HG03045 (cell line): ENCODE data around the gene AK3.
"Not testable (repeated sequence)": the region's sequence is repeated elsewhere in the genome, so short reads cannot be mapped to it uniquely, and the experiment has no call there.

Source experiments
- ATAC-seq: cut with Tn5 transposase; IDR thresholded peaks from one replicate; pipeline ENCODE4 v1.9.1; 2021; ENCODE audit warnings: mild to moderate bottlenecking, moderate library complexity; ENCODE audit not compliant: unreplicated experiment

AK3 gene

DNA sequence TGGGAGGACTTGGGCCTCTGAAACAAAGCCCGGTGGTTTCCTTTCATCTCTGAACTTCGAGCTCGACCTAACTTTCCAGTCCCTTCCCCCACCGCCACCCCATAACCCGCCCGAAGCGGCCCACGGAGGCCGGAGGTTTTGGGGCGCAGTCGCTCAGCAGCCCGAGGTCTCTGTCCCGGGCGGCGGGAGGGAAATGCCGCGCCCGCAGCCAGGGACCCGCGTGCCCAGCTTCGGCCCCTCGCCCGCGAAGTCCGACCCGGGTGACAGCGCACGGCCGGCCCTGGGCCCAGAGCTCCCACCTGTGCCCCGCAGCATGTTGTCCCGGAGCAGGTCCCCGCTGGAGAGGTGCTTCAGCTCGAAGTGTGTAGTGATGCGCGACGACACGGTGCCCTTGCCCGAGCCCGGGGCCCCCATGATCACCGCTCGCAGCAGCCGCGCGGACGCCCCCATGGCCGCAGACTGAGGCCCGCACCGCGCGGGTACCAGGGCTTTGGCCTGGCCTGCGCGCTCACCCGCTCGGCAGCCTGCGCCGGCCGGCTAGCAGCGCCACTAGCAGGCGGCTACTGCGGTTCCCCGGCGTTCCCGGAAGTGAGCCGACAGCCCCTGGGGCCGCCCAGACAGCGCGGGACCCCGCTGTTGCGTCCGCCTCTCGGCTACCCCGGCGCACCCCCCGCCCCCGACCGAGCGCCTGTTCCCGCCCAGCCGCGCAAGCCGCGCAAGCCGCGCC, at the start of gene AK3:
Gene AK3, minus strand, starts transcription at position 565 of the 727 bp plus-strand sequence. Its CDS starts 115 bp downstream, at position 450.
- ATAC-seq: peak; percentile 95

DNA sequence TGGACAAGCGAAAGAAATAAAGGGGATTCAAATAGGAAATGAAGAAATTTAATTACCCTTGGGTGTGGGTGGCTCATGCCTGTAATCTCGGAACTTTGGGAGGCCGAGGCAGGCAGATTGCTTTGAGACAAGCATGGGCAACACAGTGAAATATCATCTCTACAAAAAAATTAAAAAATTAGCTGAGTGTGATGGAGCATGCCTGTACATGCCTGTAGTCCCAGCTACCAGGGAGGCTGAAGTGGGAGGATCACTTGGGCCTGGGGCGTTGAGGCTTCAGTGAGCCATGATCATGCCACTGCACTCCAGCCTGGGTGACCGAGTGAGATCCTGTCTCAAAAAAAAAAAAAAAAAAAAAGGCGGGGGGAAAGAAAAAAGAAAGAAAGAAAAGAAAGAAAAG, 47.7 kb upstream of the AK3 start:
- no peak for ATAC-seq

DNA sequence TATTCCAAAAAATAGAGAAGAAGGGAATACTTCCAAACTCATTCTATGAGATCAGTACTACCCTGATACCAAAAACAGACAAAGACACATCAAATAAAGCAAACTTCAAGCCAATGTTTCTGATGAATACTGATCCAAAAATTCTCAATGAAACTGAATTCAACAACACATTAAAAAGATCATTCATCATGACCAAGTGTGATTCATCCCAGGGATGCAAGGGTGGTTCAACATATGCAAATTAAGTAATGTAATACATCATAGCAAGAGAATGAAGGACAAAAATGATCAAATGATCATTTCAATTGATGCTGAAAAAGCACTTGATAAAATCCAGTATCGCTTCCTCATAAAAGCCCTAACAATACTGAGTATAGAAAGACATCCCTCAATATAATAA, 46.9 kb upstream of the AK3 start:
- no peak for ATAC-seq

DNA sequence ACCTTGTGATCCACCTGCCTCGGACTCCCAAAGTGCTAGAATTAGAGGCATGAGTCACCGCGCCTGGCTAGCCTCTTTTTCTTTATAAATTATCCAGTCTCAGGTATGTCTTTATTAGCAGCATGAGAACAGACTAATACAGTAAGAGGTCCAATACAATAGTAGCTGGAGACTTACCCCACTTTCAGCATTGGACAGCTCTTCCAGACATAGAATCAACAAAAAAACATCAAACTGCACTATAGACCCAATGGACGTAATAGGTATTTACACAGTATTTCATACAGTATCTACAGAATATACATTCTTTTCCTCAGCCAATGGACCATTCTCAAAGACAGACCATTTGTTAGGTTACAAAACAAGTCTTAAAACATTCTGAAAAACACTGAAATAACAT, 45.6 kb upstream of the AK3 start:
- ATAC-seq: no peak

DNA sequence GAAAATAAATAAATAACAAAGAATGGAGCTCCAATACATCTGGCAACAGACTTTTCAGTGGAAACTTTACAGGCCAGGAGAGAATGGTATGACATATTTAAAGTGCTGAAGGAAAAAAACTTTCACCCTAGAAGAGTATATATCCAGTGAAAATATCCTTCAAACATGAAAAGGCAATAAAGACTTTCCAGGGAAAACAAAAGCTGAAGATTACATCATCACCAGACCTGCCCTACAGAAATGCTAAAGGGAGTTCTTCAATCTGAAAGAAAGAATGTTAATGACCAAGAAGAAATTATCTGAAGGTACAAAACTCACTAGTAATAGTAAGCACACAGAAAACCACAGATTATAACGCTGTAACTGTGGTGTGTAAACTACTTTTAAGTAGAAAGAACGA, 43.4 kb upstream of the AK3 start:
- no peak for ATAC-seq

DNA sequence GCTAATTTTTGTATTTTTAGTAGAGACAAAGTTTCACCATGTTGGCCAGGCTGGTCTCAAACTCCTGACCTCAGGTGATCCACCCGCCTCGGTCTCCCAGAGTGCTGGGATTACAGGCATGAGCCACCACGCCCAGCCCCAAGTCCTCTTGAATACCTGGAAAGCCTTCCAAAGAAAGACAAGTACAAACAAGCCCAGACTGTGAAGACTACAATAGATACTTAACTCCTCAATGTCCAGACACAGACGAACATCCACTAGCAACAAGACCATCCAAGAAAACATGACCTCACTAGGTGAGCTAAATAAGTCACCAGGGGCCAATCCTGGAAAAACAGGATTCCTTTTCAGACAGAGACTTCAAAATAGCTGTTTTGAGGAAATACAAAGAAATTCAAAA, 42.2 kb upstream of the AK3 start:
- not testable (repeated sequence) for ATAC-seq

DNA sequence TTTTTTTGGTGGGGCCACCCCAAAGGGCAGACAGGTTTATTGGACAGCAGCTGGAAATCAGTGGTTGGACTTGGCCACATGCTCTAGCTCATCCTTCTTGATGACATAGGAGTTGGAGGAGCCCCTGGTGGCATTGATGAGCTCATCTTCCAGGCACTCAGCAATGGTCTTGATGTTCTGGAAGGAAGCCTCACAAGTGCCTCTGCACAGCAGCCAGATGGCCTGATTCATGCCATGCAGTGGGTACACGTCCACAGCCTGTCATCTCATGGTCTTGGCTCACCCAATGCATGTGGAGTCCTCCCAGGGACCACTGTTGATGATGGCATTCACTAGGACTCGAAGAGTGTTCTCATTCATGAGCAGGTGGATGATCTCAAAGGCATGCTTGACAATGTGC, 40.4 kb upstream of the AK3 start:
- no peak for ATAC-seq

DNA sequence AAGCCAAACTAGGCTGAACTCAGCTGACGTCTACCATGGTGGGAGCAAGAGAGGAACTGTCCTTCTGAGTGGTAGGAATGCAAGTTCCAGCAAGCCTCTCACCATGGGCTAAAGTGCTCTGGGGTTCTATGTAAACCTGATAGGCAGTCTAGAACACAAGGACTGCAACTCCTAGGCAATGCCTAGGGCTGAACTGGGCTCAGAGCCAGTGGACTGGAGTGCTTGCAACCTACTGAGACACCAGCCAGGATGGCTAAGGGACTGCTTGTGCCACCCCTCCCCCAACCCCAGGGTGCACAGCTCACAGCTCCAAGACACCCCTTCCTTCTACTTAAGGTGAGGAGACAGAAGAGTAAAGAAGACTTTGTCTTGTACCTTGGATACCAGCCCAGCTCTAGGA, 39.6 kb upstream of the AK3 start:
- ATAC-seq: no peak

DNA sequence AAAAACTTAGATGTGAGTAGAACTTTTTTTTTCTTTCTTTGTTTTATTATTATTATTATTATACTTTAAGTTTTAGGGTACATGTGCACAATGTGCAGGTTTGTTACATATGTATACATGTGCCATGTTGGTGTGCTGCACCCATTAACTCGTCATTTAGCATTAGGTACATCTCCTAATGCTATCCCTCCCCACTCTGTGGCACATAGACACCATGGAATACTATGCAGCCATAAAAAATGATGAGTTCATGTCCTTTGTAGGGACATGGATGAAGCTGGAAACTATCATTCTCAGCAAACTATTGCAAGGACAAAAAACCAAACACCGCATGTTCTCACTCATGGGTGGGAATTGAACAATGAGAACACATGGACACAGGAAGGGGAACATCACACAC, 34.0 kb upstream of the AK3 start:
- not testable (repeated sequence) for ATAC-seq

DNA sequence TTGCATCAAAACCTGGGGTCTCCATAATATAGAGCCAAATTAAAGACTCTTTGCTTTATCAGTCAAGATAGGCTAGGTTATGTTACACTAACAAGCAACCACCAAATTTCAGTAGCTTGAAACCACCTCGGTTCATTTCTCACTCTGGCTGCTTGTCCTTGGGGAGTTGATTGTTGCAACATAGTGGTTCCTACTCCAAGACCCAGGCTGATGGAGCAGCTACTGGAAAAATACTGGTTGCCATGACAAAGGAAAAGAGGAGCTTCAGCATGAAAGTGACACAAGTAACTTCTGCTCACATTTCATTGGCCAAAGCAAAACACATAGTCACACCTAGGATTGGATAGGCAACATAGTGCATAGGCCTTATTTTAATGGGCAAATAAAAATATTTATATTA, 33.2 kb upstream of the AK3 start:
- ATAC-seq: no peak

DNA sequence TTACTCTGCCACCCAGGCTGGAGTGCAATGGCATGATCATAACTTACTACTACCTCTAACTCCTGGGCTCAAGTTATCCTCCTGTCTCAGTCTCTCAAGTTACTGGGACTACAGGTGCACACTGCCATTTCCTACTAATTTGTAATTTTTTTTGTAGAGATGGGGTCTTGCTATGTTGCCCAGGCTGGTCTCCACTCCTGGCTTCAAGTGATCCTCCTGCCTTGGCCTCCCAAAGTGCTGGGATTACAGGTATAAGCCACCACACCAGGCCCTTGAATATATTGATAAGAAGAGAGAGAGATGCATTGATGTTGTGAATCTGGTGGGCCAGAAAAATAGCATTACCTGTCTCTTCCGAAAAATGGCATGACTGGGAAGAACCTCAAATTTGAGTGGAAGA, 30.8 kb upstream of the AK3 start:
- ATAC-seq: no peak

DNA sequence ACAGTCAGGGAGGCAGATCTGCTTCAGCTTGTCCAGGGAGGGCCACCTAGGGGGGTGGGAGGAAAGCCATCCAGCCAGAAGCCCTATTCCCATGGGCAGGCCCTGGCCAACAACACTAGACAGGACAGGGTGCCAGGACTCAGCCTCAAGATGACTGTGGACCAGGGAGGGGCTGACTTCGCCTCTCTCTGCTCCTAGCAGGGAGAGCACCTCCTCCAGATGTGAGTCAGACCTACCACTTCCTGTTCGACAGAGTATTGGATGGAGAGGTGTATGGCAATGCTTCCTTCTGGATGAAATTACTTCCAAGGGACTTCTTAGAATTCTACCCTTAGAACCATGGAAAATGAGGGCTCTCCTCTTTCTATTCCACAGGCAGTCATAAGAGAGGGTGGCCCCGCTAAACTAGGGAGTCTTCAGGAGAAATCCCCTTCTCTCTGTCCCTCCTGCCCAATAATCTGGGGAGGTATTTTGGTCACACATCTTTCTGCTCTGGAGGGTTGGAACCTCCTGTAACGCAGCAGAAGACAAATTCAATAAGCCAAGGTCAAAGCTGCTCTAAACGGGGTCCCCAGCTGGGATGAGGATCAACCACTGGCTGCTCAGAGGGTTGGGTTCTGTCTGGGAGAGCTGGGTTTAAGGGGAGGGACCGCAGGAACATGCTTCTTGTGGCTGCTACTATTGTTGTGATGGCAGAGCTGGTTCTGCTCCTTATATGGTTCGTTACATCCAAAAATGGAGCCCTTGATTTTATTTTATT, 28.5 kb upstream of the AK3 start:
- peak; percentile 53 for ATAC-seq

DNA sequence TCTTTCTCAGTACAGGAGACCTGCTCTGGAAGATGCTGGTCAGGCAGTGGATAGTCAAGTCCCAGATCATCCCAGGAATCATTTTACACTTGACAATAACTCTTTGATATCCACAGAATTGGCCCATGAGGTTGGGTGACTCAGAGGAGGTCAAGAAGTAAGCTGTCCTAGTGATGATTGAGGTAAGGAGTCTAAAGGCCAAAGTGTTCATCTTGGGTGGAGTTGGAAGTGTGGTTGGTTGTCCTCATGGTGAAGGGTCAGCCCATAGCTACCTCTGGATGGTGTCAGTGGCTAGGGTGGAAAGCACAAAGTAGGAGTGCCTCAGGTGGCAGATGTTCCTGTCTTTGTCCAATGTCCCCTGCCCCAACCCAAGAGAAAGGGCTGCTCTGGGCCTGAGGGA, 27.7 kb upstream of the AK3 start:
- ATAC-seq: no peak

DNA sequence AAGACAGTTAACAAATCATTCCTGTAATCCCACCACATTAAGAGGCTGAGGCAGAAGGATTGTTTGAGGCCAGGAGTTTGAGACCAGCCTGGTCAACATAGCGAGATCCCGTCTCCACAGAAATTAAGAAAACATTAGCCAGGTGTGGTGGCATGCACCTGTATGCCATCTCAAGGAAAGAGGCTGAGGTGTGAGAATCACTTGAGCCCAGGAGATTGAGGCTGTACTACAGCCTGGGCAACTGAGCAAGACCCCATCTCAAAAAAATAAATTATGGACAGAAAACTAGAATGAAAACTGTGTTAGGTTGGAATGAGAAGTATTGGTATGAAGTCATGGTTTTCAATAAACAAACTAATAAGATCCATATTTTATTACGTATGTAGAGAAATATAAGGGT, 23.0 kb upstream of the AK3 start:
- no peak for ATAC-seq

DNA sequence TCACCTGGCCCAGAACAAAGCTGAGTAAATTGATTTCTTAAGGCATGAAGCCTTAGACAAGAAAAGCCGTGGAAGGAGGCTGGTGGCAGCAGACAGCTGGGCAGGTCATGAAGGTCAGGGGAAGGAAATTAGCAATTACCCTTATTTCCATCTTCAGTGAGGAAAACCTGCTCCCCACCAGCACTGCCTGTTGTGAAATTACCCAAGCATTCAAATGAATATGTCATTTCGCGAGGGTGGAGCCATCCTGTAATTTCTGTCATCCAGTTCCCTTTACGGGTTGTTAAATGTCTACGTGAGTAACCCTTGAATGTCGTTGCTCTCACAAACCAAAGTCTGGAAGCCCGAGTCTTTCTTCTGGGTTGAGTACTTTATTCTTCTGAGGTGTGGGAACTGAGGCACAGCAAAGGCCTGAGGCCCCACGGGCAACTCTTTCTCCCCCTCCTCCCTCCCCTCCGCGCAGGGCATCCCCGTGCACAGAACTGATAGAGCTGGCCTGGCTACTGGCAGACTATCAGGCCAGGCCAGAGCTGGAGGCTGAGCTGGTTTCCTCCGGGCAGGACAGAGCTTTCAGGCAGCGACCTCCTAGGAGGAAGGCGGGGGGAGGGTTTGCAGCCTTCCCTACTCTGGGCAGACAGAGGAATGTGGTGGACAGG, 22.0 kb upstream of the AK3 start:
- ATAC-seq: peak; percentile 24

DNA sequence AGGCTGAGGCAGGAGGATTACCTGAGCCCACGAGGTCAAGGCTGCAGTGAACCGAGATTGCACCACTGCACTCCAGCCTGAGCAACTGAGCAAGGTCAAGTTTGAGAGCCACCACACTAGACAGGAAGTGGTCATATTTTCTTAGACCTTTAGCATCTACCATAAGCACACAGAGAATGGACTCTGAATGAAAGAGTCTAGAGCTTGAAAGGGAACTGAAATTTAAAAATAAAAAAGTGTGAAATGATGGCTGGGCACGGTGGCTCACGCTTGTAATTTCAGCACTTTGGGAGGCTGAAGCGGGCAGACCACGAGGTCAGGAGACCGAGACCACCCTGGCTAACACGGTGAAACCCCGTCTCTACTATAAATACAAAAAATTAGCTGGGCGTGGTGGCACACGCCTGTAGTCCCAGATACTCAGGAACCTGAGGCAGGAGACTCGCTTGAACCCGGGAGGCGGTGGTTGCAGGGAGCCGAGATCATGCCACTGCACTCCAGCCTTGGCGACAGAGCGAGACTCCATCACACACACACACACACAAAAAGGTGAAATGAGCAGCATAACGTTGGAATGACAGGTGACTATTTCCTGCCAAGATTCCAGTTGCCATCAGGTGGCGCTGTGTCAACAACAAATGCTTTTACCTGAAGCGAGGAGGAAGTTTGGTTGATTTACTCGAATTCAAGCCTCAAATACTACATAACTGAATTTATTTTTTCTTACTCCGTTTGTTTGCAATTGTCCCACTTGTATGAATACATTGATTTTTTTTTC, 21.3 kb upstream of the AK3 start:
- ATAC-seq: peak; percentile 67

DNA sequence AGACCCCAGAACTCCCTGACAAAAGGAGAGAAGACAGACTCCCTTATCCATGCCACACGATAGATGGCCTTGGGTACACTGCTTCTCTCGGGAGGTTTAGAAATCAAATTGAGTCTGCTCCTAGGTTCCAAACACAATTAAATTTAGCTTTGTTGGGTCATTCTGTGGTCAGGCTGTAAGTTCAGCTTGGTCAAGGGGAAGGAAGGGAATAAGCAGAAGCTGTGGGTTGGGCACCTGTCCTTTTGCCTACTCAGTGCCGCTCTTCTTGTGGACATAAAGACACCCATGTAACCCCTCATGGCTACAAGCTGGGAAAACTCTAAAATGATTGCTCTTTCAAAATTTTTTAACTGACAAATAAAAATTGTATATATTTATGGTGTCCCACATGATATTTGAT, 19.1 kb upstream of the AK3 start:
- no peak for ATAC-seq

DNA sequence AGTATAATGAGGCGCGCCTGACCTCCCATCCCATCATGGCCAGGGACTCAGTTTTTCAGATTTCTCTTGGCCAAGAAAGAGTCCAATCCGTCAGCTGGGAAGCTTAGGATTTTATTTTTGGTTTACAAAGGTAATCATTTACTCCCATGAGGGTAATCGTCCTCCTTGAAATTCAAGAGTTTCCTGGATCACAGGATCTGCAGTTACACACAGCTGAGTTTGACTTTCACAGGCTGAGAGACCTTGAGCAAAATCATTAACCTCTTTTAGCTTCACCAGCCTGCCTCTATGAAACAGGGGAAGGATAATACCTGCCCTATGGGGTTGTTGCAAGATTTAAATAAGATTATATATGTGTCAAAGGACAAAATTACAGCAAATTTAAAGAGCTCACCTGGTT, 15.4 kb upstream of the AK3 start:
- ATAC-seq: no peak

DNA sequence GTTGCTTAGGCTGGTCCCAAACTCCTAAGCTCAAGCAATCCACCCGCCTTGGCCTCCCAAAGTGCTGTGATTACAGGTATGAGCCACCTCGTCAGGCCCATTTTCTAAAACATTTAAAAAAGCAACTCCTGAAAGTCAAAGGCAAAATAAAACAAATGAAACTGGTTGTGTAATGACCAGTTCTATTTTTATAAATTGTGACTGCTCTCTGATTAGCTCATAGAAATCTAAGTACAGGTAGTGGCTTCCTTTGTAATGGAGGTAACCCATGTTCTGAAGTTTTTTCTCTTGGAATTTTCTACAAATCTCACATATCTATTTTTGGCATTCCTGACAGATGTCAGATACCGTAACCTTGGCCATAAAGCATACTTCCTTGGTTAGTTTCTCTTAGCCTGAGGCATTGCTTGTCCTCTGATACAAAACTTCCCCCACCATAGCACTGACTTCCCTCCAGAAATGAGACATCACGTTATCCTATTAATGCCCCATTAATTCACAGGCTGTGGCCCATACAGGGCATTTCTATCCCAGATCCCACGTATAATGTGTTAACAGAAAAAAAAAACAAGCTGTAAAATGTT, 14.1 kb upstream of the AK3 start:
- no peak for ATAC-seq

DNA sequence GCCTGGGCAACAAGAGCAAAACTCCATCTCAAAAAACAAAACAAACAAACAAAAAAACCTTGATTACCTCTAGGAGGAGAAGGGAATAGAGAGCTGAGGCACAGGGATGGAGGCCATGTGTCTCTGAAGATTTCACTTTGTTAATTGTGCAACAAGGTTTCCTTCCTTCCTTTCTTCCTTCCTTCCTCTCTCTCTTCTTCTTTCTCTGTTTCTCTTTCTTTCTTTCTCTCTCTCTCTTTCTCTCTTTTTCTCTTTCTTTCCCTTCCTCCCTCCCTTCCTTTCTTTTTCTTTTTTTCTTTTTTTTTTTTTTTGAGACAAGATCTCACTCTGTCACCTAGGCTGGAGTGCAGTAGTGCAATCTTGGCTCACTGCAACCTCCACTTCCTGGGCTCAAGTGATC, 13.5 kb upstream of the AK3 start:
- not testable (repeated sequence) for ATAC-seq
